Thoracic aorta (tissue), 2 donors: Measurements from ENCODE around the gene KDM5B. TPM values are rescaled to one million over a fixed set of nuclear protein-coding genes. Genes with fewer than 3 reads are reported as not detected.

Source experiments
- ATAC-seq: fragments of 150-250 bp; one replicate; pipeline ENCODE4 v1.8.0; 2017; ENCODE audit warnings: low read depth; ENCODE audit not compliant: insufficient number of reproducible peaks, low FRiP score
- DNase-seq: peaks from one replicate; pipeline ENCODE4 v3.0.0-alpha.2; 2020; ENCODE audit warnings: low spot score
- H3K27ac ChIP-seq, 2 donors: fragments of 200-600 bp; sonication (generic); 1 replicate in 1 of 2; 2 replicates in 1 of 2; pipeline ENCODE4 v1.5.1; 2016; ENCODE audit warnings: mild to moderate bottlenecking in 2 of 2, moderate library complexity in 2 of 2
- H3K27me3 ChIP-seq: fragments of 200-600 bp; sonication (generic); replicated peaks from 2 replicates; pipeline ENCODE4 v1.6.0; 2016; ENCODE audit warnings: mild to moderate bottlenecking; ENCODE audit not compliant: insufficient read depth
- H3K36me3 ChIP-seq: fragments of 200-600 bp; sonication (generic); one replicate; pipeline ENCODE4 v1.5.1; 2016
- H3K4me1 ChIP-seq, 2 donors: fragments of 200-600 bp; sonication (generic); 1 replicate in 1 of 2; 2 replicates in 1 of 2; pipeline versions ENCODE4 v1.5.1 to v1.6.0; 2016; ENCODE audit warnings: low read depth in 2 of 2, mild to moderate bottlenecking in 1 of 2; ENCODE audit not compliant: control insufficient read depth in 1 of 2
- H3K4me3 ChIP-seq: fragments of 200-600 bp; sonication (generic); 2 replicates; pipeline ENCODE4 v1.5.1; 2016; ENCODE audit warnings: mild to moderate bottlenecking
- H3K9me3 ChIP-seq: fragments of 200-600 bp; sonication (generic); 2 replicates; pipeline ENCODE4 v1.5.1; 2016
- total RNA-seq, 2 donors: library from RNA; depleted of rRNA; stranded (reverse); fragments of >200 nt; gene quantifications; one replicate each; pipeline versions ENCODE4 v1.1.0 to v1.2.3, GENCODE V29; 2016
- TF ChIP-seq, protein P1 (sequence below): fragments of 200-600 bp; sonication (generic); IDR thresholded peaks from one replicate; pipeline ENCODE4 v1.5.1; 2019; ENCODE audit warnings: antibody characterized with exemption

The KDM5B gene
- total RNA-seq, 2 donors from 2014 or later, result 32.0 to 42.0 TPM

DNA sequence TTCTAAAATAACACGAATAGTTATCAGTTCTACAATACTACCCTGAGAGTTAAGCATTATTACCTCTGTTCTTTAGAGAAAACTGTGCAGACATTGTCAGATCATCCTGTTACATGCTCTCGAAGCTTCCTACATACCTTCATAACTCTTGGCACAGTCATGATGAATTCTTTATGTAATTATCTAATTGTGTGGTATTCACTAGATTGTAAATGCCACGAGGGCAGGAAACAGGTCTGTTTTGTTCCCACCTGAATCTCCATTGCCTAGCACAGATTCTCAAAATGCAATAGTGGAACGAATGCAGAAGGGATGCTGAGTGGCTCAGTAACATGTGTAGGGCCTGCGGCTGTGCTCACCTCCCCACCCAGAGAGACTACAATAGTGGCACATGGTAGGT is 101.4 kb downstream of the KDM5B start:
- H3K27ac ChIP-seq, result no peak overlapping the region
- no peak for DNase-seq
- no peak overlapping the region for H3K4me3 ChIP-seq
- TF ChIP-seq, protein P1, sequence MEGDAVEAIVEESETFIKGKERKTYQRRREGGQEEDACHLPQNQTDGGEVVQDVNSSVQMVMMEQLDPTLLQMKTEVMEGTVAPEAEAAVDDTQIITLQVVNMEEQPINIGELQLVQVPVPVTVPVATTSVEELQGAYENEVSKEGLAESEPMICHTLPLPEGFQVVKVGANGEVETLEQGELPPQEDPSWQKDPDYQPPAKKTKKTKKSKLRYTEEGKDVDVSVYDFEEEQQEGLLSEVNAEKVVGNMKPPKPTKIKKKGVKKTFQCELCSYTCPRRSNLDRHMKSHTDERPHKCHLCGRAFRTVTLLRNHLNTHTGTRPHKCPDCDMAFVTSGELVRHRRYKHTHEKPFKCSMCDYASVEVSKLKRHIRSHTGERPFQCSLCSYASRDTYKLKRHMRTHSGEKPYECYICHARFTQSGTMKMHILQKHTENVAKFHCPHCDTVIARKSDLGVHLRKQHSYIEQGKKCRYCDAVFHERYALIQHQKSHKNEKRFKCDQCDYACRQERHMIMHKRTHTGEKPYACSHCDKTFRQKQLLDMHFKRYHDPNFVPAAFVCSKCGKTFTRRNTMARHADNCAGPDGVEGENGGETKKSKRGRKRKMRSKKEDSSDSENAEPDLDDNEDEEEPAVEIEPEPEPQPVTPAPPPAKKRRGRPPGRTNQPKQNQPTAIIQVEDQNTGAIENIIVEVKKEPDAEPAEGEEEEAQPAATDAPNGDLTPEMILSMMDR, result no peak
- no peaks in the 10 kb centered on the region for H3K9me3 ChIP-seq
- H3K4me1 ChIP-seq, result peaks cover 12 to 20% of the 10 kb centered on the region in 2 donors
- H3K27me3 ChIP-seq, result peaks cover 24% of the 10 kb centered on the region
- ATAC-seq, result no peak
- H3K36me3 ChIP-seq, result no peaks in the 10 kb centered on the region

DNA sequence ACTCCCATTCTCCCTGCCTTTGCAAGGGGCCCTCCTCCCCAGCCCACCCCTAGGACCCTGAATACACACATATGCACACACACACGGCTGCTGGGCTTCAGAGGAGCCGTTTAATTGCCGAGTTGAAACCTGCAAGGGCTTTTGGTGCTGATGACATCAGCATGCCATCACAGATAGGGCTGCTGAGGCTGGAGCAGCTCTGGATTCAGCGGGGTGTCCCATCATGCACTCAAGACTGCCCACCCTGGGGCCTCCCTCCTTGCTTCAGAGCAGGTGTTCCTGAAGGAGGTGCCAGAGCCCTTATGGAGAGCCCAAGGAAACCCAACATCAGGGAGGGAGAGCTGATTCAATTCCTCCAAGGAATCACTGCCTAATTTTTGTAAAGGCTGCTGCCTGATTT is 103.6 kb downstream of the KDM5B start:
- DNase-seq (no peak), ATAC-seq (no peak)
- no peak overlapping the region for H3K27ac ChIP-seq
- H3K4me1 ChIP-seq, result peaks cover 4 to 8% of the 10 kb centered on the region in 2 donors
- TF ChIP-seq, protein P1, result no peak
- peaks cover 18% of the 10 kb centered on the region for H3K27me3 ChIP-seq
- no peaks in the 10 kb centered on the region for H3K36me3 ChIP-seq
- no peak overlapping the region for H3K4me3 ChIP-seq
- no peaks in the 10 kb centered on the region for H3K9me3 ChIP-seq

DNA sequence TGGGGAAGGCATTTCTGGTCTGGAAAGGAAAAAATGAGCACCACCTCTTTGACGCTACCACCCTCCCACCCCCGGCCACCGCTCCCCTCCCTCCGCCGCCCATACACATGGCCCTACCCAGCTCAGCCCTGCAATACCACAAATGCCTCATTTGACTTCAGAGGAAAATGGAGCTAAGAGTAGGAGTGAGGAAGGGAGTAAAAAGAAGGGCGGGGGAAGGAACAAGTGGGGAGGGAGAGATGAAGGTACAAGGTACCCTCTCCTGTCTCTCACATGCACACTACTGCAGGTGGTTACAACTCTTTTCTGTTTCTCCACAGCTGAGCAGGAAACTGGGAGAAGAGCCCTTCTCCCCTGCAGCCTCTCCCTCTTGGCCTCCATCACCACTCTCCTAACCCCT is 105.0 kb downstream of the KDM5B start:
- H3K4me3 ChIP-seq, result no peak overlapping the region
- TF ChIP-seq, protein P1, result no peak
- H3K9me3 ChIP-seq, result no peaks in the 10 kb centered on the region
- peaks cover 6% of the 10 kb centered on the region for H3K27me3 ChIP-seq
- H3K27ac ChIP-seq, result no peak overlapping the region
- DNase-seq, result no peak
- no peak for ATAC-seq
- H3K4me1 ChIP-seq, result no peaks in the 10 kb centered on the region
- H3K36me3 ChIP-seq, result no peaks in the 10 kb centered on the region

DNA sequence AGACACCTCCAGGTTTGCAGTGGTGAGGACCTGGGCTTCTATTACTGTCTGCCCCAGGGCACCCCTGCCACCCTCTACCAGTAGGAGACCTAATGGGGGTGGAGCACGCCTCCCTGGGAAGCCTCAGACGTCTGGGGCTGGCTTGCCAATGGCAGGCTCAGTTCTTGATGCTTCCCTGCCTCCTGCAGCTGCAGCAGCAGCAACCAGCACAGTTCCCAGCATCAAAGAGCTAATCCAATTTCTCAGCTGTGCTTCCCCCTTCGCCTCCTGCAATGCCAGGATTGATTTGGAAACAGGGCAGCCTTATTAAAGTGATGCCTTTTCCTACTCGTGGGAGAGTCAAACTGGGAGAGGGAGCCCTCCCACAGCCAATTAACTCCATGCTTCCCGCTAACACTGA is 106.1 kb downstream of the KDM5B start:
- Histone ChIP-seq H3K9me3 (no peaks in the 10 kb centered on the region), H3K27ac (no peak overlapping the region), H3K27me3 (no peaks in the 10 kb centered on the region), H3K4me1 (no peaks in the 10 kb centered on the region), H3K36me3 (no peaks in the 10 kb centered on the region), H3K4me3 (no peak overlapping the region)
- DNase-seq (no peak), ATAC-seq (no peak)
- TF ChIP-seq, protein P1, result no peak

DNA sequence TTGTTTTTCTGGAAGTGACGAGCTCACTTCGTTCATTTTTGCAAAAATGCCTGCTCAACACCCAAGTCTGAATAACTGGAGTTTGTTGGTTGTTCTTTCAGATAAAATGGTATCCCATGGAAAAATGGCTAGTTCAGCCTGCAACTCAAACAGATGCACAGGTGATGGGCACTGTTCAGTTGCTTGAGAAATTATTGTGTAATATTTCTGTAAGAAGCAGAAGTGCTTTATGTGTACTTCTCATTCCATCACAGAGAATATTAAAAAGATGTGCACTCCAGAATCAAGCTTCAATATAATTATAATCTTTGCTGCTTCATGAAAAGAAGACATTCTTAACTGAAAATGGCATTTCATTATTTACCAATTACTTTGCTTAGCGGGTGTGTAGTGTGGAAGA is 107.0 kb downstream of the KDM5B start:
- ATAC-seq, result no peak

More for the DNA sequence above, 107.0 kb downstream of the KDM5B start:
- H3K27me3 ChIP-seq, result no peaks in the 10 kb centered on the region
- no peaks in the 10 kb centered on the region for H3K9me3 ChIP-seq
- no peaks in the 10 kb centered on the region for H3K4me1 ChIP-seq
- DNase-seq, result no peak
- no peak overlapping the region for H3K27ac ChIP-seq
- H3K4me3 ChIP-seq, result no peak overlapping the region
- TF ChIP-seq, protein P1, result no peak
- no peaks in the 10 kb centered on the region for H3K36me3 ChIP-seq
